Keratinocyte (primary cell): ENCODE results near the gene TMC5.
A peak's percentile ranks its signal among the peaks of the same experiment; 100 is the strongest.

Experiments used
- EZH2 ChIP-seq: IDR thresholded peaks from one replicate; pipeline ENCODE4 v1.6.1; 2012; ENCODE audit warnings: inconsistent platforms, mild to moderate bottlenecking, low read length, moderate library complexity
- TF ChIP-seq, protein P1 (sequence below), 3 experiments: IDR thresholded peaks in 1 of 3; conservative IDR thresholded peaks in 1 of 3; optimal IDR thresholded peaks in 1 of 3; 2 replicates in 2 of 3; 3 replicates in 1 of 3; pipeline versions ENCODE3 to v1.5.1; 2011; ENCODE audit warnings: low read length in 3 of 3, mild to moderate bottlenecking in 3 of 3, moderate library complexity in 2 of 3, control low read depth in 1 of 3, inconsistent platforms in 1 of 3; ENCODE audit not compliant: insufficient read depth in 2 of 3; ENCODE audit errors: extremely low read depth in 1 of 3

DNA sequence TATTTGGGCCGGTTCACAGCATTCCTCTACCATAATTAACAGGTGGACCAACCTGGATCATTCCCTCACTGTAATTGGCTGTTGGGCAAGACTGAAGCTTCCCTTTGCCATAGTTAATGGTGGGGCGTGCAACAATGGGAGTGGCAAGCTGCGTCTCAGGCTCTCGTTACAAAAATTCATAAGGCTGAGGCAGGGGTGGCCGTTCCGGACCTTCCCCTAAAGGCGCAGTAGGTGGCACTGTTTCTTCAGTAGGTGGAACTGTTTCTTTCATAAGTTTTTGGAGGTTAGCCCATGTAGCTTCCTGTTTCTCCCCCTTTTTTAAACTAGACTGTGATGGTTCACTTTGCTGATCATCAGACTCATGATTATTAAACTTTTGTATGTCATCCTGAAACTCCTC, 17.0 kb upstream of the TMC5 start:
- TF ChIP-seq, protein P1, sequence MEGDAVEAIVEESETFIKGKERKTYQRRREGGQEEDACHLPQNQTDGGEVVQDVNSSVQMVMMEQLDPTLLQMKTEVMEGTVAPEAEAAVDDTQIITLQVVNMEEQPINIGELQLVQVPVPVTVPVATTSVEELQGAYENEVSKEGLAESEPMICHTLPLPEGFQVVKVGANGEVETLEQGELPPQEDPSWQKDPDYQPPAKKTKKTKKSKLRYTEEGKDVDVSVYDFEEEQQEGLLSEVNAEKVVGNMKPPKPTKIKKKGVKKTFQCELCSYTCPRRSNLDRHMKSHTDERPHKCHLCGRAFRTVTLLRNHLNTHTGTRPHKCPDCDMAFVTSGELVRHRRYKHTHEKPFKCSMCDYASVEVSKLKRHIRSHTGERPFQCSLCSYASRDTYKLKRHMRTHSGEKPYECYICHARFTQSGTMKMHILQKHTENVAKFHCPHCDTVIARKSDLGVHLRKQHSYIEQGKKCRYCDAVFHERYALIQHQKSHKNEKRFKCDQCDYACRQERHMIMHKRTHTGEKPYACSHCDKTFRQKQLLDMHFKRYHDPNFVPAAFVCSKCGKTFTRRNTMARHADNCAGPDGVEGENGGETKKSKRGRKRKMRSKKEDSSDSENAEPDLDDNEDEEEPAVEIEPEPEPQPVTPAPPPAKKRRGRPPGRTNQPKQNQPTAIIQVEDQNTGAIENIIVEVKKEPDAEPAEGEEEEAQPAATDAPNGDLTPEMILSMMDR (optimal IDR thresholded peaks at IDR 0.05 in 1 of 3, IDR thresholded peaks at IDR 0.05 in 1 of 3, conservative IDR thresholded peaks at IDR 0.05 in 1 of 3; ENCODE audit: extremely low read depth in 1 of 3, insufficient read depth in 2 of 3, low read length in 3 of 3) = peak; percentile 5 to 31 (median 21)
- no peak for TF ChIP-seq EZH2
